Activated CD8-positive, alpha-beta memory T cell treated with anti-CD3 and anti-CD28 coated beads, Interleukin-2, amount 50 U/mL, for 4 hours (primary cell): ENCODE data around the gene STIM1.
"Not testable (repeated sequence)": the region's sequence is repeated elsewhere in the genome, so short reads cannot be mapped to it uniquely, and the experiment has no call there.

Experiments used
- DNase-seq: peaks from one replicate; pipeline ENCODE4 v3.0.0-alpha.2; 2020

STIM1 gene

DNA sequence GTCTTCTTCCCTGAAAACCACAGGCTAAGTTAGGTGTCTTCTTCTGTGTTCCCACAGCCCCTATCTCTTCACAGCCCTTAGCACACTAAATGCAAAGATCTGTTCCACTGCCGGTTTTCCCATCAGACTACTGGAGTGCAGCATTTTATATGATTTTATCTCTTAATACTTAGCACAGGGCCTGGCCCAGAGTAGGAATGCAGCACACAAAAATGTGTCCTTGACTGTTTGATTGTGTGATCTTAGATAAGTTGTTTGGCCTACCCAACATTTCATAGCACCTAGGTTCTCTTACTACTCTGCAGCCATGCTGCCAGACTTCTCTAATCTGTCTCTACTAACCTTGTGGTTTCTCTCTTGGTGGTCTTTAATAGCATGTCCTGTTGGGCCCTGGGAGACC, 185.0 kb downstream of the STIM1 start:
- DNase-seq = no peak

DNA sequence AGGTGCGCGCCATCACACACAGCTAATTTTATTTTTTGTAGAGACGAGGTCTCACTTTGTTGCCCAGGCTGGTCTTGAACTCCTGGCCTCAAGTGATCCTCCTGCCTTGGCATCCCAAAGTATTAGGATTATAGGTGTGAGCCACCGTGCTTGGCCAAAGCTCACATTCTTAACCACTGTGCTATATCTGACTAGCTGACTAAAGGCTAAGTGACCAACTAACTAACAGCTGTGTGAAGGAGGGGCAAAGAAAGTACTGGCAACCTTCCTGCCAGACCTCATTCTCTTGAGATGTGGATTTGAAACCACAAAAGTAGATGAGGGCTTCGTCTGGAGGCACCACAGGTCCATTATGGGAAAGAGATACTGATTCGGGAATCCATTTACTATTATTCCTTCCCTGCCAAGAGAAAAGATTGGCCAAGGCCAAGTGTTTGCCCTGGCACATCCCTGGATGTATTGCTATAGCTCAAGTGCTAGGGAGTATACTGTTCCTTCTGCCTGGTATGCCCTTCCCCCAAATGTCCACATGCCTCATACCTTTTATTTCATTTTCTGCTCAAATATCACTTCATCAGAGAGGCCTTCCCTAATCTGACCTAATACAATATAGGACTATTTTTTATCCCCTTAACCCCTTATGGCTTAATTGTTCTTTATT, 186.4 kb downstream of the STIM1 start:
- no peak for DNase-seq

DNA sequence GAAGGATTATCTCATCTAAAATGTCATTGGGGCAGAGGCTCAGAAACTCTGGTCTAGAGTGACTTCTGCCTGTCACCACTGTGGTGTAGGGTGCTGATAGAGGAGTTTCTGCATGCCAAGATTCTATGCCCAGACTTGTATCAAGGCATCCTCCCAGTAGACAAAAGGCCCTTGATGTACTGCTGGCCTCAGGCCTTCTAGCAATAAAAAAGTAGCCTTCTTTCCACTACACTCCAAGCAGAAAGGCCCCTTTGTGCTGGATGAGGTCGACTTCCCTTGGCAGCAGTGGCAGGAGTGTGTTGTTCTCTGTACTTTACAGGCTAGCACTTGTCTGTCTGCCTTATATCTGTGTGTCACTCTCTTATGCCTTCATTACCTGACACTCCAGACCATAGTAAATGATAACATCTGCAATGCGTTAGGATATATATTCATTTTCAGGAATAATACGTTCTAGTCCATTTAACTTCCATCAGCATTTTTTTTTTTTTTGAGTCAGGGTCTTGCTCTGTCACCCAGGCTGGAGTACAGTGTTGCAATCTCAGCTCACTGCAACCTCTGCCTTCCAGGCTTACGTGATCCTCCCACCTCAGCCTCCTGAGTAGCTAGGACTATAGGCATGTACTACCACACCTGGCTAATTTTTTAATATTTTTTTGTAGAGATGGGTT, 189.6 kb downstream of the STIM1 start:
- no peak for DNase-seq

DNA sequence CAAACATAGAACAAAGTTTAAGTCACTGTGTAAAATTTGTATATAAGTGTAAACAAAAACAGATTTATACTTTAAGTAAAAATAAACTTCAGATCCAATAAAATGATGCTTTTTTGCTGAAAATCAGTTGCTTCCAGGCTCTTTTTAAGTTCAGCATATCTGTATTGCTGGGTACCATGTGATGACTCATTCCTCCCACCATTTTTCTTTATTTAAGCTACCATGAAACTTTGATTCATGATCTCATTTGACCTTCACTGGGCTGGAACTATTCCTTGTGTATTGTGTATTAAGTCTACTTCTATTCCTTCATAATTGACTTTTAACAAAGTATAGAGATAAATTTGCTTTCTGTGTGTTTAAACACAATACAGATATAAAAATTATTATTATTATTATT, 192.9 kb downstream of the STIM1 start:
- DNase-seq = no peak

DNA sequence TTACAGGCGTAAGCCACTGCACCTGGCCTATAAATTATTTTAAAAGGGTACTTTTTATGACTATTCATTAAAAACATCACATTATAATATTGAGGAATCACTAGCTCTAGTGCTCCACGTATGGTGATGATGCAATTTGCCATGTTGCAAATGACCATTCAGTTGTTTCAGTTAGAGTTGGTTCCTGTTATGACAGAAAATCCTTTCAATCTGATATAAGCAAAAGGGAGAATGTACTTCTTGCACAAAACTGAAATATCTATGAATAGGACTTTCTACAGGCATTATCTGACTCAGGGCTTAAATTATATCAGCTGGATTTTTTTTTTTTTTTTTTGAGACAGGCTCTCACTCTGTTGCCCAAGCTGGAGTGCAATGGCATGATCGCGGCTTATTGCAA, 193.5 kb downstream of the STIM1 start:
- no peak for DNase-seq

DNA sequence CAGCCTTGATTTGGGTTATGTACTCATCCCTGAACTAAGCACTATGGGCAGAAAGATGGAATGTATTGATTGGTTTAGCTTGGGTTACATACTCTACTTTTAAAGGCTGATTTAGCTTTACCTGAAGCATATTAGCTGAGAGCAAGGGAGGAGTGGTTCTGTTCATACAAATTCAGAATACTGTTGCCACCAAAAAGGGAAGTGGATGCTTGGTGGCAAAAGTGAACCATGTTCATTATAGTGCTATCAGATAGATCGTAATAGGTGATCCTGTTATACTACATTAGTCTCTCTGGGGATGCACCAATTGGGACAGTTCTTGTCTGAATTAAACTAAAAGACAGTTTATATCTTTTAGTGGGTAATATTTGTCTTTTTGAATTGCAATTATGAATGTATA, 194.7 kb downstream of the STIM1 start:
- no peak for DNase-seq

DNA sequence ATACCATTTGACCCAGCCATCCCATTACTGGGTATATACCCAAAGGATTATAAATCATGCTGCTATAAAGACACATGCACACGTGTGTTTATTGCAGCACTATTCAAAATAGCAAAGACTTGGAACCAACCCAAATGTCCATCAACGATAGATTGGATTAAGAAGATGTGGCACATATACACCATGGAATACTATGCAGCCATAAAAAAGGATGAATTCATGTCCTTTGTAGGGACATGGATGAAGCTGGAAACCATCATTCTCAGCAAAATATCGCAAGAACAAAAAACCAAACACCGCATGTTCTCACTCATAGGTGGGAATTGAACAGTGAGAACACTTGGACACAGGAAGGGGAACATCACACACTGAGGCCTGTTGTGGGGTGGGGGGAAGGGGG, 197.7 kb downstream of the STIM1 start:
- not testable (repeated sequence) for DNase-seq

DNA sequence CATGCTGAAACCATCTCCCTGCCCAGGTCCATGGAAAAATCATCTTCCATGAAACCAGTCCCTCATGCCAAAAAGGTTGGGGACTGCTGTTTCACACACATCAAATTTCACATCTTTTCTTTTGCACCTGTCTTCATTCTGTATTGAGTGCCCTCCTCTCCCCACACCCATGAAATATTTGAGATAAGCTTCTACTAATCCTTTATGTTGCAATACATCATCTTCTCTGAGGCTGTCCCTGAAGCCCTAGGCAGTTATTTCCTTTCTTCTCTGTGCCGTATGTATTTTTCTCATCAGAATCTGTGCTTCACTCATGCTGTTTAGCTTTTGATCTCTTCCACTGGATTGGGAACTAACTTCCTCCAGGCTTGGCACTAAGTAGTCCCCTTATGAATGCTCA, 199.2 kb downstream of the STIM1 start:
- no peak for DNase-seq

DNA sequence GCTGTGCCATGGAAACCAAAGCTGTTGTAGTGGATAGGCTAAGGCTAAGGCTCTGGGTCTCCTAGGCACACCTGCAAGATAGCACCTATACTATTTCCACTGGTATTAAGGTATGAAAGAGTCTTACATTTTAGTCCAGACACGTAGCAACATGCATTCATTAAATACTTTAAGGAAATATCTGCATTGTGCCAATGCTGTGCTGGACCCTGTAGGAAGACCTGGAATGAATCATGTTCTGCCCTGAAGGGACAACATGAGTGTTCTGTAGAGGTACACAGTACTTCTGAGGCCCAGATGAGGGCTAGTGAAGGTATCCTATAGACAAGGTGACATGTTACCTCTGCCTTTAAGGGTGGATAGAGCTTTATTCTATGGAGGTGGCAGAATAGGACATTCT, 204.0 kb downstream of the STIM1 start:
- DNase-seq = no peak

DNA sequence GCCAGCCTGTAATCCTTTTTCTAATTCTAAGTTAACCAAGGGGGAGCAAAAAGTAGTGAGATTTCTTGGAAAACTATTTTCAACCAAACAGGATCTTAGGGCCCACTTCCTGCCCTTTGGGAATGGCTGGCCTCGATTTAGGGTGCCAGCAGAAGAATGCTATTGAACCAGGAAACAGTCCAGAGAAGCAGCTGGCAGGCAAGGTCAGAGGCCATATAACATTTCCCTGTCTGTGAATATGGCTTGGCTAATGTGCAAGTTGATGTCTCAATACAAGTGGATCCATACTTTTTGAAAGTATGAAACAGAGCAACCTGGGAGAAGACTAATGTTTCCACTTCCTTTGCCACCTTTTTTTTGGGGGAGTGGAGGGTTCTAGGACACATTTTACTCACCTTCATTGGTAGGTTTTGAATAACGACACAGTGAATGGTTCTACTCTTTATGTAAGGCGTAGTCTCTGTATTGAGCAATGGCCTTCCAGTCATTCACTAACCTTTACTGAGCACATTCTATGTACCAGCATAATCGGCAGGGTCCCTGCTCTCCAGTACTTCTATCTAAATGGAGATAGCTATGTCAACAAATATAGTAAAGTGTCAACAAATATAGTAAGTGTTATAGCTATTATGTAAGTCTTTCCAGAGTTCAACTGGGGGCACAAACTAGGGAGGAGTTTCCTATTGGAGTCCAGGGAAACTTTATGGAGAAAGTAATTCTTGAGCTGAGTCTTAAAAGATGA, 204.9 kb downstream of the STIM1 start:
- no peak for DNase-seq

DNA sequence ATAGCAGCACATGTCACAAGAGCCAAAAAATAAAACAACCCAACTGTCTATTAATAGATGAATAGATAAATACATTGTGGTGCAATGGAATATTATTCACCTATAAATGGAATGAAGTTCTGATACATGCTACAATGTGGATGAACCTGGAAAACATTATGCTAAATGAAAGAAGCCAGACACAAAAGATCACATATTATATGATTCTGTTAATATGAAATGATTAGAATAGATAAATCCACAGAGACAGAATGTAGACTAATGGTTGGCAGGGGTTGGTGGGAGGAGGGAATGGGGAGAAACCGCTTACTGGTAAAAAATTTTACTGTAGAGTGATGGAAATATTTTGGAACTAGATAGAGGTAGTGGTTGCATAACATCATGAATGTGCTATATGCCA, 206.2 kb downstream of the STIM1 start:
- no peak for DNase-seq

DNA sequence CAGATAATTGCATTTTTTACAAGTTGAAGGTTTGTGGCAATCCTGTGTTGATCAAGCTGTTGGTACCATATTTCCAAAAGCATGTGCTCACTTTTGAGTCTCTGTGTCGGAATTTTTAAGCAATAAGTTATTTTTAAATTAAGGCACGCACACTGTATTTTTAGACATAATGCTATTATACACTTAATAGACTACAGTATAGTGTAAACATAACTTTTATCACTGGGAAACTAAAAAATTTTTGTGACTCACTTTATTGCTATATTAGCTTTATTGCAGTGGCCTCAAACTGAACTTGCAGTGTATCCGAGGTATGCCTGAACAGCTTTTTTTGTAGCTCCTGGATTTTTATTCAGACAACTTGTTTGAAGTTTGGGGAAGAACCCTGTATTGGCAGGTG, 207.9 kb downstream of the STIM1 start:
- DNase-seq = no peak

DNA sequence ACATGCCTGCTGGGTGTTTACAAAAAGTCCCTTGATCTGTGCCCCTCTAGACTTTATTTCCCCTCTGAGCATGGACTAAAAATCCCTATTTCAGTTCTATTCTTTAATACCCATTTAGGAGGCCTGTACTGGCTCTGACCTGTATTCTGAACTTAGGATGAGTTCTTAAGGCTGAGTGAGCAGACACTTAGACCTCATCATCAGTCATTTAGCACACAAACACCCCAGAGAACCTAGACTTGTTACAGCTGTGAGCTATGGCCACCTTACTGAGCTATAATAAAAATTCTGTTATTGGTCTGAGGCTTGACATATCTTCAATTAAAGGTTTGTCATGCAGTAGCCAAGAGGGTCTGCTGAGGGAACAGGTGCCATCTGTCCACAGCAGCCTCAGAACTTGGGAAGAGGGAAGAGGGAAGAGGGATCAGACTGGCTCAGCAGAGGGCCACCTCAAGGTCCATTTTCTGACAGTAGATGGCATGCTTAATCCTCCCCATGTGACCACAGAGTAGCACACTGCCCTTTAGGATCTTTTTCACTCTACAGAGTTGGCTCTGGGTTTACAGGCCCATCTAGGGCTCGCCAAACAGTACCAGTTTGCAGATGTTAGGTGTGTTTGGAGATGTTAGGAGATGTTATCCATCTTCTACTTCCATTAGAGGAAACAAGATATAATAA, 209.0 kb downstream of the STIM1 start:
- DNase-seq = no peak

DNA sequence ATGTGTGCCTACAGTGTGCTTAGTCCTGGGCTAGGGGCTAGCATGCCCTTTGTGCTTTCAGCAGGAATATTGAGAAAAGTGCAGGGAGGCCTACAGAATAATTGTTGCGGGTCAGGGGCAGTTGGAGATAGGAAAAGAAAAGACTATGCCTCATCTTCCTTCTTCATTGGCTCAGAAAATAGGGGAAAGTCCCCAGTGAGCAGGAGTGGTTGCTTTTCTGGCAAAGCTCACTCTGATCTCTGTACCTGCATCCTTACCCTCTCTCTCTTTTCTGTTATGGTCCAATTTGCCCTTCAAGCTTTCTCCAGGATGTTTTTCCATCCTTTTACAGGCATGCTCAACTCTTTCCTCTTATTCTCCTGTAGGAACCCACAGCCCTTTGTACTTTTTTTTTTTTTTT, 209.6 kb downstream of the STIM1 start:
- no peak for DNase-seq

DNA sequence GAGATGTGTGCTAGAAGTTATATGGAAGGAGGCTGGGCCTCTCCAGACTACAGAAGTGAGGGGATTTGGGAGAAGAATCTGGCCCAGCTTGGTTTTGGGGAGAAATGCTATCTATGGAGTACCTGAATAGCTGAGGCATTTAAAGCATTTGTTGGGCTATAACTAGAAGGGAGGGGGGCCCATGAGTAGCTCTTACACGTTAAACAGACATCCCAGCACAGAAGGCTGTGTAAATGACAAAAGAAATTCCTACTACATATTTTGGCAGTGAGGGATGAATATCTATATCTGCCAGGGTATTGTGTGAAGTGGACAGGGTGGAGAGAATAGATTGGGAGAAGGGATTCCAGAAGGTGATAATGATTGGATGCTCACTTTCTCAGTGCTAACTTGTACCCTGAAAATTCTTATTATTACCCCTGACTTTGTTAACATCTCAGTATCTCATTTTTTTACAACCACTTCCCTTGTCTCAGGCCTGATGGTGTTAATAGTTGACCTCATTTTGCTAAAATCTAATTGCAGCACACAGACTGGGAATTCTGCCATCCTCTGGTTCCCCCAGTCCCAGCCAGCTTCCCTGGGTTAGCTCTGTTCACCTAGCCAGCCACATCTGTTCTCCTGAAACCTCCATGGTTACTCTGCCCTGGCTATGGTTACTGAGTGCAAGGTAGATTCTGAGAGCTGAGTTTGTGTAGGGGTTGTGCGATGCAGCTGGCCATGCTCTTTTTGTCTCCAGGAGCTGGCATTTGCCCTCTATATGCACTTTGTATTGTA, 210.3 kb downstream of the STIM1 start:
- DNase-seq = no peak

DNA sequence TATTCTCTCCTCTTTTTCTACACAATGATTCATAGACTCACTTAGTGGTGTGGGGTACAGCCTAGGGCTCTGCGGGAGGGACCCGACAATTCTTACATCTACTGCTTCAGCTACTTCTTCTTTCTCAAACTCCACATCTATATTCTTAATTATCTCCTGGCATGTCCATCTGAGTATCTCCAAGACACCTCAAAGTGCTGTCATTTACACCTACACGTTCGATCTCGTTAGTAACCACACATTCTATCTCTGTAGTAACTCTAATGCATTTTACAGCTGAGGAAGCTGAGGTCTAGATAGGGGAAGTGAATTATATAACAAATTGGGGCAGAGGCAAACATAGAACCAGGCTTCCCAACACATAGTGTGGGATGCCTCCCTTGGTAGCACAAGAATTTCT, 211.4 kb downstream of the STIM1 start:
- no peak for DNase-seq

DNA sequence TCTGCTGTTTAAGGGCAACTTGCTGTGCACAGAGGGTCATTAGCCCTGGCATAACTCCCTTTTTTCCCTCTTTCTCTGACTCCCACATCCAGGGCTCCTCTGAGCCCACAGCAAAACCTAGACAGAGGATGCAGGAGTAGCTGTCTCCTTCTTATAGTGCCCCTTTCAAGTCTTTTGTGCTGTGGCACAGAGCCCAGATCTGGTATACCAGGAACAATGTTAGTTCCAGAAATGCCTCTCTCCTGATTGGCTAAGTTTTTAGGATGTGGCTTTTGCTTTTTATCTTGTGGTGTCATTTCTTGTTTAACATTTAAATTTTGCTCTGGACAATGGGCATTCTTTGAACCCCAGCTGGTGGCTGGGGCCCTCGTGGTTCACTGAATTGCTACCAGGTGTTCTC, 213.5 kb downstream of the STIM1 start:
- DNase-seq = no peak

DNA sequence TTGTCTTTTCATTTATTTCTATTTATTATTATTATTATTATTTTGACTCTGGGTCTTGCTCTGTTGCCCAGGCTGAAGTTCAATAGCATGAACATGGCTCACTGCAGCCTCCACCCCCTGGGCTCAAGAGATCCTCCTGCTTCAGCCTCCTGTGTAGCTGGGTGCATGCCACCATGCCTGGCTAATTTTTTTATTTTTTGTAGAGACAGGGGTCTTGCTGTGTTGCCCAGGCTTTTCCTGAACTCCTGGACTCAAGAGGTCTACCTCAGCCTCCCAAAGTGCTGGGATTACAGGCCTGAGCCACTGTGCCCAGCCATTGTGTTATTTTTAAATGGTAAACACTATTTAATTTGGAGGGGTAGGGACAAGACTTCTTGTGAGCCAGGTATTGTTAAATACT, 215.9 kb downstream of the STIM1 start:
- DNase-seq = no peak

DNA sequence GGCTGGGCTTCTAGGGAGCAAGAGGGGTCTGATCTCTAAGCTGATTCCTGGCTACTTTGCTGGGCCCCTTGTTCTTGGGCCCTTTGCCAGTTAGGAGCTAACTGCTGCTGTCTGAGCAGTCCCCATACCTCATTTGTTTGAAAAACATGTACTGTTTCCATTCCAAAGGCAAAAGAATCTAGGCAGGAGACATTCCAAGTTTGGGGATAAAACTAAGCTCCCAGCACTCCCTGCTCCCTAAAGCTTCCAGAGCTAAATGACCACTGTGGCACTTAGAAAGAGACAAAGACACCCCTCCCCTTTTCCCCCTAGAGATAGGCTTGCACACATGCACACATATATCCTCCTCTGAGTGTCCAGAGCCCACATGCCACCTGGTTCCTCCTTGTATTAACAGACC, 216.4 kb downstream of the STIM1 start:
- DNase-seq = no peak

DNA sequence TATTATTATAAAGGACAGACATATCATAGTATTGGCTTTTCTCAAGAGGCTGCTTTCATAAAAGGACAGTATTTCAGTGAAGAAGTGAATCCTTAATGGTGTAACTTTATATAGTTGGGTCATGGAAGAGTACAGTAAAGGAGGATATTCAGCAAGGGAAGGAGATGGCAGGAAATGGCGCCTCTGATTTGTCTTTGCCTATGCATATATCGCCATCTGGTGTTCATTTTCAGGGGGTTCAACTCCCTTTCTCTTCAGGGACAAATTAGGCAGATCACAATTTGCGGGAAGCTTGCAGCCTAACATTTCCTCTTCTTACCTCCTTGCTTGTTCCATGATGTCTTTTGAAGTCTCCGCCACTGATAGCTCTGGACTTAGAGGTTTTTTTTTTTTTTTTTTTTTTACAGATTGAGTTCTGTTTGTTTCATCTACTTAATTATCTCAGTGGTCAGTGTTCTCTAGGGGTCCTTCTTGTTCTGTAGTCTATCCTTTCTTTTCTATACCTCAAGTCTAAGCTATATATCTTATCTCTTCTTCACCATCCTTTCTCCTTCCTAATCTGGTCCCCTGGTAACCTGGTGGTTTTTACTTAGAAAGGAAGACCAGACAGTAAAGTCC, 217.3 kb downstream of the STIM1 start:
- peak; percentile 35 for DNase-seq

DNA sequence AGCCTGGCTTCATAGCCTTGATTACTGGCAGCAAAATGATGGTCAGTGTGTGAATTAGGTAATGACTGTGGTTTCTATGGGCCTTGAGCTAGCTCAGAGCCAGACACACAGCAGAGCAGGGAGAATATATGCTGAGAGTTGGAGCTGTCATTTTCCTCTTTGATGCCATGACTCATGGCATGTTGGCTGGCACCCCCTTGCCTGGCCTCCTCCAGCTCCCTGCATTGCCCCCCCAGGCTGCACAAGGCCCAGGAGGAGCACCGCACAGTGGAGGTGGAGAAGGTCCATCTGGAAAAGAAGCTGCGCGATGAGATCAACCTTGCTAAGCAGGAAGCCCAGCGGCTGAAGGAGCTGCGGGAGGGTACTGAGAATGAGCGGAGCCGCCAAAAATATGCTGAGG, 218.8 kb downstream of the STIM1 start:
- no peak for DNase-seq

DNA sequence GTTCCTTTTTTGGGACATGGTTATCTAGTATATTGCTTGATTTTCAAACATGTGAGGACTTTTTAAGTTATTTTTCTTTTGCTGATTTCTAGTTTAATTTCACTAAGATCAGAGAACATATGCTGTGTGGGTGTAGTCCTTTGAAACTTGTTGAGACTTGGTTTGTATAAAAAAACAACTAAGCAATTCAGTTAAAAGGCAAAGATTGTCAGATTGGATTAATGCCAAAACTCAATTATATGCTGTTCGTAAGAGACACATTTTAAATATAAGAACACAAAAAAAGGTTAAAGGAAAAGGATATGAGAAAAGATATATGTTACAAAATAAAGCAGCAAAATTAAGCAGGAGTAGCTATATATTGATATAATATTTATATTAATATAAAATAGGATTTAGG, 221.3 kb downstream of the STIM1 start:
- no peak for DNase-seq

DNA sequence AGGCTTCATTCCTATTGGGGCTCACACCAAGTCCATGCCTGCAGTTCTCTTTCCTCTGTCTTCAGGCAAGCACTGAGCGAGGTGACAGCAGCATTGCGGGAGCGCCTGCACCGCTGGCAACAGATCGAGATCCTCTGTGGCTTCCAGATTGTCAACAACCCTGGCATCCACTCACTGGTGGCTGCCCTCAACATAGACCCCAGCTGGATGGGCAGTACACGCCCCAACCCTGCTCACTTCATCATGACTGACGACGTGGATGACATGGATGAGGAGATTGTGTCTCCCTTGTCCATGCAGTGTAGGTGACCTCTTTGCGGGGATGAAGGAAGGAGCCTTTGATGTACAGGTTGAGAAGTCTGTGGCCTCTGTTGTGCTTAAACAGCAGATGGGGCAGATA, 227.7 kb downstream of the STIM1 start:
- no peak for DNase-seq
